KG1 (cell line): ENCODE results near the gene SPEN.

Experiments used
- DNase-seq: peaks from one replicate; lab custom pipeline; 2025; lab: John Stamatoyannopoulos, UW

Gene SPEN

GRCh38 chr1:15935056-15935950, 87.8 kb downstream of the SPEN start:
- no peak for DNase-seq

GRCh38 chr1:15936025-15936424, 88.5 kb downstream of the SPEN start:
- no peak for DNase-seq

GRCh38 chr1:15937146-15937545, 89.6 kb downstream of the SPEN start:
- DNase-seq = no peak

- no peak for DNase-seq
Observed at GRCh38 chr1:15937706-15938168, 90.2 kb downstream of the SPEN start.

- no peak for DNase-seq
Observed at GRCh38 chr1:15938628-15939161, 91.2 kb downstream of the SPEN start.

- no peak for DNase-seq
Observed at GRCh38 chr1:15939181-15940109, 91.9 kb downstream of the SPEN start.

GRCh38 chr1:15940110-15941043, 92.9 kb downstream of the SPEN start:
- no peak for DNase-seq

- no peak for DNase-seq
Observed at GRCh38 chr1:15941044-15941840, 93.7 kb downstream of the SPEN start.

- DNase-seq = no peak
Observed at GRCh38 chr1:15941899-15942660, 94.6 kb downstream of the SPEN start.

GRCh38 chr1:15942661-15943327, 95.3 kb downstream of the SPEN start:
- DNase-seq = no peak

GRCh38 chr1:15943328-15943991, 96.0 kb downstream of the SPEN start:
- no peak for DNase-seq

GRCh38 chr1:15943992-15944307, 96.4 kb downstream of the SPEN start:
- no peak for DNase-seq

- DNase-seq = no peak
Observed at GRCh38 chr1:15944308-15945010, 97.0 kb downstream of the SPEN start.

- no peak for DNase-seq
Observed at GRCh38 chr1:15945011-15945831, 97.7 kb downstream of the SPEN start.

GRCh38 chr1:15945832-15946448, 98.4 kb downstream of the SPEN start:
- DNase-seq = no peak

- no peak for DNase-seq
Observed at GRCh38 chr1:15946571-15947381, 99.3 kb downstream of the SPEN start.
